SK-N-MC (cell line): ENCODE results near the gene SLC4A4.

Experiments used
- EZH2 ChIP-seq: fragments of 200-600 bp; sonication (generic); IDR thresholded peaks from one replicate; pipeline ENCODE4 v1.6.1; 2017; ENCODE audit warnings: antibody characterized with exemption
- FOXP2 ChIP-seq: optimal IDR thresholded peaks from 2 replicates; pipeline ENCODE3; 2011; ENCODE audit warnings: mild to moderate bottlenecking, moderate library complexity; ENCODE audit not compliant: insufficient read depth; ENCODE audit errors: extremely low read length, control extremely low read depth
- POLR2AphosphoS5 ChIP-seq: IDR thresholded peaks from 2 replicates; pipeline ENCODE4 v1.6.1; 2012; ENCODE audit warnings: mild to moderate bottlenecking, low read depth, low read length, borderline replicate concordance

DNA sequence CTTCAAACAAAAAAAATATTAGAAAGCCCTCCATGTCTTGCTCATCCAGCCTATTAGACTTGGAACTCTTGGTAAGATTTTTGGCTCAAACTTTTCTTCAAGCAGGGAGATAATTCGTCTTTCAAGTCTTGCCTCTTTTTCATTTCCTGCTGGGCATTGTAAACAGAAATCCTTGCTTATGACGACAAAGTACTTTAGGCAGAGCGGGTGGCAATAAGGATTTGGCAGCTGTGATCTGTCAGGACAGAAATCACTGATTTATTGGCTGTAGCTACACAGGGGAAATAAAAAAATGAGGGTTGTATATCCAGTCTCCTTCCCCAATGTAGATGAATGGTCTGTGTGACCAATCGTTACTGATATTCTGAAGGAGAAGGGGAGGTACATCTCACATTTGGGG, 121.6 kb downstream of the SLC4A4 start:
- TF ChIP-seq EZH2, result no peak
- TF ChIP-seq POLR2AphosphoS5, result no peak
- no peak for TF ChIP-seq FOXP2
